HepG2 (cell line): ENCODE measurements around the gene NAPB. TPM values are rescaled to one million over a fixed set of nuclear protein-coding genes. Genes with fewer than 3 reads are reported as not detected.

Experiments
- ARHGAP35 ChIP-seq: sonication (generic); formaldehyde crosslinking; IDR thresholded peaks from 2 replicates; pipeline ENCODE4 v1.9.0; 2022; ENCODE audit warnings: mild to moderate bottlenecking, inconsistent platforms, moderate library complexity, missing genetic modification reagents, borderline replicate concordance
- ARNT ChIP-seq: fragments of 450-650 bp; IDR thresholded peaks from 2 replicates; pipeline ENCODE4 v1.6.1; 2017
- EHMT2 ChIP-seq: fragments of 200-600 bp; sonication (generic); IDR thresholded peaks from 2 replicates; pipeline ENCODE4 v1.7.0; 2017; ENCODE audit warnings: antibody characterized with exemption, low read depth, low read length, borderline replicate concordance
- ELF4 ChIP-seq: sonication (generic); formaldehyde crosslinking; IDR thresholded peaks from 2 replicates; pipeline ENCODE4 v1.5.0; 2020; ENCODE audit warnings: missing genetic modification reagents, mild to moderate bottlenecking, moderate library complexity, borderline replicate concordance
- FOSL2 ChIP-seq: sonication (generic); formaldehyde crosslinking; IDR thresholded peaks from 2 replicates; pipeline ENCODE4 v1.4.0; 2020; ENCODE audit warnings: missing genetic modification reagents
- HMG20A ChIP-seq: IDR thresholded peaks from 2 replicates; pipeline ENCODE4 v1.6.1; 2016; ENCODE audit warnings: borderline replicate concordance
- ISL2 ChIP-seq: sonication (generic); formaldehyde crosslinking; IDR thresholded peaks from 2 replicates; pipeline ENCODE4 v1.5.0; 2020; ENCODE audit warnings: missing genetic modification reagents
- PTBP1 ChIP-seq: fragments of 200-400 bp; formaldehyde crosslinking; IDR thresholded peaks from 2 replicates; pipeline ENCODE4 v1.6.1; 2018; ENCODE audit warnings: low read length, low read depth; ENCODE audit not compliant: poor library complexity, severe bottlenecking
- RARG ChIP-seq: sonication (generic); formaldehyde crosslinking; IDR thresholded peaks from 2 replicates; pipeline ENCODE4 v1.4.0; 2020; ENCODE audit warnings: low read depth, mild to moderate bottlenecking, missing genetic modification reagents
- SP4 ChIP-seq: sonication (generic); formaldehyde crosslinking; IDR thresholded peaks from 2 replicates; pipeline ENCODE4 v1.8.1; 2023; ENCODE audit warnings: mild to moderate bottlenecking, missing genetic modification reagents
- TRIM24 ChIP-seq: sonication (generic); formaldehyde crosslinking; IDR thresholded peaks from 2 replicates; pipeline ENCODE4 v1.8.0; 2022; ENCODE audit warnings: mild to moderate bottlenecking, missing genetic modification reagents
- YEATS4 ChIP-seq: sonication (generic); formaldehyde crosslinking; IDR thresholded peaks from 2 replicates; pipeline ENCODE4 v1.4.0; 2020; ENCODE audit warnings: missing genetic modification reagents, borderline replicate concordance
- ZBTB8A ChIP-seq: sonication (generic); formaldehyde crosslinking; IDR thresholded peaks from 2 replicates; pipeline ENCODE4 v1.4.0; 2020; ENCODE audit warnings: mild to moderate bottlenecking, low read depth, missing genetic modification reagents, borderline replicate concordance
- ZC3H13 ChIP-seq: sonication (generic); formaldehyde crosslinking; IDR thresholded peaks from 2 replicates; pipeline ENCODE4 v1.8.1; 2023; ENCODE audit warnings: mild to moderate bottlenecking, missing genetic modification reagents, moderate library complexity
- ZKSCAN1 ChIP-seq: fragments of 150-350 bp; IDR thresholded peaks from 2 replicates; pipeline ENCODE4 v1.6.1; 2014; ENCODE audit warnings: low read length
- ZNF136 ChIP-seq: sonication (generic); formaldehyde crosslinking; IDR thresholded peaks from 2 replicates; pipeline ENCODE4 v1.8.1; 2022; ENCODE audit warnings: low read depth, mild to moderate bottlenecking, moderate library complexity, missing genetic modification reagents
- ZNF432 ChIP-seq: sonication (generic); formaldehyde crosslinking; IDR thresholded peaks from 2 replicates; pipeline ENCODE4 v1.5.0; 2020; ENCODE audit warnings: missing genetic modification reagents, mild to moderate bottlenecking, borderline replicate concordance
- ZNF652 ChIP-seq: IDR thresholded peaks from 2 replicates; pipeline ENCODE4 v1.6.1; 2016; ENCODE audit warnings: low read depth, borderline replicate concordance
- ZSCAN21 ChIP-seq: sonication (generic); formaldehyde crosslinking; IDR thresholded peaks from 2 replicates; pipeline ENCODE4 v1.8.0; 2022; ENCODE audit warnings: mild to moderate bottlenecking, missing genetic modification reagents, moderate library complexity, borderline replicate concordance
- ZSCAN9 ChIP-seq: IDR thresholded peaks from 2 replicates; pipeline ENCODE4 v1.6.1; 2016; ENCODE audit warnings: borderline replicate concordance
- polyA plus RNA-seq, 8 experiments: library from polyadenylated mRNA; depleted of rRNA in 3 of 8; stranded (reverse) in 7 of 8; unstranded in 1 of 8; fragments of >200 nt; fragmentation: Illumina TruSeq in 4 of 8; extraction: Trizol in 4 of 8; gene quantifications; 2 replicates each; pipeline versions ENCODE4 v1.2.1 to v1.2.3, GENCODE V29; 2011 to 2016; ENCODE audit warnings: low read depth in 4 of 8, missing spikeins in 1 of 8, mixed read lengths in 1 of 8; ENCODE audit not compliant: insufficient read depth in 1 of 8
- total RNA-seq, 5 experiments: library from RNA; depleted of rRNA; stranded (reverse); fragments of >200 nt; fragmentation: Illumina TruSeq; extraction: Trizol; gene quantifications; 2 replicates each; pipeline ENCODE4 v1.2.3, GENCODE V29; 2016; ENCODE audit warnings: low read depth in 1 of 5
- TF ChIP-seq, protein P1 (sequence below): sonication (generic); formaldehyde crosslinking; IDR thresholded peaks from 2 replicates; pipeline ENCODE4 v1.8.0; 2022; ENCODE audit warnings: missing genetic modification reagents, low read depth, mild to moderate bottlenecking, borderline replicate concordance
- TF ChIP-seq, protein P2 (sequence below): sonication (generic); formaldehyde crosslinking; IDR thresholded peaks from 2 replicates; pipeline ENCODE4 v1.4.0; 2020; ENCODE audit warnings: missing genetic modification reagents
- TF ChIP-seq, protein P3 (sequence below): sonication (generic); formaldehyde crosslinking; IDR thresholded peaks from 2 replicates; pipeline ENCODE4 v1.4.0; 2020; ENCODE audit warnings: missing genetic modification reagents

NAPB gene
- total and polyA plus RNA-seq, 2 of the 13 experiments (the other 11 are each of a cell fraction or from before 2014, with no cell fraction given): 15.2 to 16.1 TPM

DNA sequence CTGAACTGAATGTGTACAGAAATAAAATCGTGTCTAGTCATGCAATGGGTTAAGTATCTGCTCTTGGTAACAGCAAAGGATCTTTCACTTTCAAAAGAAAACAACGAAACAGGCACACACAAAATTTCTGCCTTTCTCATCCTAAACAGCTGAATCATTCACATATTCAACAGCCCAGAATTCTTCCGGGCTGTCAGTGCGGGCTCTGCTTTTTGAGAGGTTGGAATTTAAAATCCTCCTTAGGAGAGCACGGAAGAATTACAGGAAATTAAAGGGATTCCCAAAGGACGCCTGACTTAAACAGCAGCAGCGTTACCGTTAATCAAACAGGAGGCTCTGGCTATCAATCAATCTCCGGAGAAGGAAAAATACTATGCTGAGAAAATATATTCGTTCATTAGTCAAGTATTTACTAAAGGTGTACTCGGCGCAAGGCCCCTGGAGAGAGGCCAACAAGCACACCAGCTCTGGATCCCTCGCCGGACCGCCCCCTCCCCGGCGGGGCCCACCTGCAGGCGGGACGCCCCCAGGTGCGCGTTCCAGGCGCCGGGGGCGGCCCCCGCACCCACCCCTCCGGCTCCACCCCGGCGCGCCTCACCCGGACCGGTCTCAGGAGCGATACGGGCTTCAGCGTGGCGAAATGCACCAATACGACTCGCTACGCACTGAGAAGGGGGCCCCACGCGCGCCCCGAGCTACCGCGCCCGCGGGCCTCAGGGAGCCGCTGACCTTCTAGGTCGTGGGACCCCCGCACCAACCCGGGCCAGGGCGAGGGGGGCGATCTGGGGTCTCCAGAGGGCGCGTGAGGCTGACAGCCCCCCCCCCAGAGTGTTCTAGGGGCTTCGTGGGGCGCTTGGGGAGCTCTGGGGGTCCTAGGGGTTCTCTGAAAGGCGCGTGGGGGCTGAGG, 1.0 kb downstream of the NAPB start (continued):
- TF ChIP-seq ZSCAN9 (CRISPR knock-in tag) (0 out of 2 replicates have a peak, but pooled peaks have one; percentile 12), EHMT2 (no peak), PTBP1 (peak; percentile 62), ISL2 (CRISPR knock-in tag) (0 out of 2 replicates have a peak, but pooled peaks have one; percentile 3), ELF4 (CRISPR knock-in tag) (no peak), ZSCAN21 (CRISPR knock-in tag) (0 out of 2 replicates have a peak, but pooled peaks have one; percentile 41), RARG (CRISPR knock-in tag) (no peak), ZC3H13 (CRISPR knock-in tag) (0 out of 2 replicates have a peak, but pooled peaks have one; percentile 67), ARNT (no peak), ZNF652 (CRISPR knock-in tag) (peak; percentile 86), ARHGAP35 (peak; percentile 44; the same call in 1 of the 2 replicates), YEATS4 (CRISPR knock-in tag) (no peak; the same call in 1 of the 2 replicates), HMG20A (CRISPR knock-in tag) (no peak), TRIM24 (CRISPR knock-in tag) (no peak), SP4 (CRISPR knock-in tag) (peak; percentile 55; the same call in 1 of the 2 replicates), ZNF432 (CRISPR knock-in tag) (no peak), ZBTB8A (CRISPR knock-in tag) (no peak), ZKSCAN1 (no peak), ZNF136 (CRISPR knock-in tag) (no peak), FOSL2 (CRISPR knock-in tag) (no peak)
- TF ChIP-seq, protein P1, sequence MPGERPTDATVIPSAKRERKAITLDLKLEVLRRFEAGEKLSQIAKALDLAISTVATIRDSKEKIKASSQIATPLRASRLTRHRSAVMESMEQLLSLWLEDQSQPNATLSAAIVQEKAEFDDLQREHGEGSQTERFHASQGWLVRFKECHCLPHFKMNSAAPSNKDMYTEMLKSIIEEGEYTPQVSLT: no peak
- TF ChIP-seq, protein P2, sequence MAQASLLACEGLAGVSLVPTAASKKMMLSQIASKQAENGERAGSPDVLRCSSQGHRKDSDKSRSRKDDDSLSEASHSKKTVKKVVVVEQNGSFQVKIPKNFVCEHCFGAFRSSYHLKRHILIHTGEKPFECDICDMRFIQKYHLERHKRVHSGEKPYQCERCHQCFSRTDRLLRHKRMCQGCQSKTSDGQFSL (CRISPR knock-in tag): no peak
- TF ChIP-seq, protein P3, sequence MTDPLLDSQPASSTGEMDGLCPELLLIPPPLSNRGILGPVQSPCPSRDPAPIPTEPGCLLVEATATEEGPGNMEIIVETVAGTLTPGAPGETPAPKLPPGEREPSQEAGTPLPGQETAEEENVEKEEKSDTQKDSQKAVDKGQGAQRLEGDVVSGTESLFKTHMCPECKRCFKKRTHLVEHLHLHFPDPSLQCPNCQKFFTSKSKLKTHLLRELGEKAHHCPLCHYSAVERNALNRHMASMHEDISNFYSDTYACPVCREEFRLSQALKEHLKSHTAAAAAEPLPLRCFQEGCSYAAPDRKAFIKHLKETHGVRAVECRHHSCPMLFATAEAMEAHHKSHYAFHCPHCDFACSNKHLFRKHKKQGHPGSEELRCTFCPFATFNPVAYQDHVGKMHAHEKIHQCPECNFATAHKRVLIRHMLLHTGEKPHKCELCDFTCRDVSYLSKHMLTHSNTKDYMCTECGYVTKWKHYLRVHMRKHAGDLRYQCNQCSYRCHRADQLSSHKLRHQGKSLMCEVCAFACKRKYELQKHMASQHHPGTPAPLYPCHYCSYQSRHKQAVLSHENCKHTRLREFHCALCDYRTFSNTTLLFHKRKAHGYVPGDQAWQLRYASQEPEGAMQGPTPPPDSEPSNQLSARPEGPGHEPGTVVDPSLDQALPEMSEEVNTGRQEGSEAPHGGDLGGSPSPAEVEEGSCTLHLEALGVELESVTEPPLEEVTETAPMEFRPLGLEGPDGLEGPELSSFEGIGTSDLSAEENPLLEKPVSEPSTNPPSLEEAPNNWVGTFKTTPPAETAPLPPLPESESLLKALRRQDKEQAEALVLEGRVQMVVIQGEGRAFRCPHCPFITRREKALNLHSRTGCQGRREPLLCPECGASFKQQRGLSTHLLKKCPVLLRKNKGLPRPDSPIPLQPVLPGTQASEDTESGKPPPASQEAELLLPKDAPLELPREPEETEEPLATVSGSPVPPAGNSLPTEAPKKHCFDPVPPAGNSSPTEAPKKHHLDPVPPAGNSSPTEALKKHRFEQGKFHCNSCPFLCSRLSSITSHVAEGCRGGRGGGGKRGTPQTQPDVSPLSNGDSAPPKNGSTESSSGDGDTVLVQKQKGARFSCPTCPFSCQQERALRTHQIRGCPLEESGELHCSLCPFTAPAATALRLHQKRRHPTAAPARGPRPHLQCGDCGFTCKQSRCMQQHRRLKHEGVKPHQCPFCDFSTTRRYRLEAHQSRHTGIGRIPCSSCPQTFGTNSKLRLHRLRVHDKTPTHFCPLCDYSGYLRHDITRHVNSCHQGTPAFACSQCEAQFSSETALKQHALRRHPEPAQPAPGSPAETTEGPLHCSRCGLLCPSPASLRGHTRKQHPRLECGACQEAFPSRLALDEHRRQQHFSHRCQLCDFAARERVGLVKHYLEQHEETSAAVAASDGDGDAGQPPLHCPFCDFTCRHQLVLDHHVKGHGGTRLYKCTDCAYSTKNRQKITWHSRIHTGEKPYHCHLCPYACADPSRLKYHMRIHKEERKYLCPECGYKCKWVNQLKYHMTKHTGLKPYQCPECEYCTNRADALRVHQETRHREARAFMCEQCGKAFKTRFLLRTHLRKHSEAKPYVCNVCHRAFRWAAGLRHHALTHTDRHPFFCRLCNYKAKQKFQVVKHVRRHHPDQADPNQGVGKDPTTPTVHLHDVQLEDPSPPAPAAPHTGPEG (CRISPR knock-in tag): no peak
